T-helper 17 cell (primary cell): ENCODE results near the gene HSPB7. TPM values are rescaled to one million over a fixed set of nuclear protein-coding genes. Genes with fewer than 3 reads are reported as not detected.
"Not testable (repeated sequence)": the region's sequence is repeated elsewhere in the genome, so short reads cannot be mapped to it uniquely, and the experiment has no call there.

ENCODE experiments used
- ATAC-seq: fragments of 150-1000 bp; cut with Tn5 transposase; 2 replicates; pipeline ENCODE4 v1.10.0; 2021; ENCODE audit warnings: mild to moderate bottlenecking, moderate library complexity
- DNase-seq, 3 donors: peaks; one replicate each; pipeline versions ENCODE4 v3.0.0 to v3.0.0-alpha.2; 2020 to 2021
- H3K9me3 ChIP-seq: one replicate; pipeline ENCODE4 v1.7.0; 2013; ENCODE audit warnings: low read length, mild to moderate bottlenecking; ENCODE audit not compliant: control insufficient read depth, poor library complexity, severe bottlenecking
- H3K27ac Mint-ChIP-seq: one replicate; pipeline ENCODE4 v1.8.0; 2022; ENCODE audit warnings: mild to moderate bottlenecking, moderate library complexity, mixed read lengths
- H3K27me3 Mint-ChIP-seq: one replicate; pipeline ENCODE4 v1.8.0; 2022; ENCODE audit warnings: mixed read lengths
- H3K36me3 Mint-ChIP-seq: one replicate; pipeline ENCODE4 v1.8.0; 2022; ENCODE audit warnings: low read depth, mixed read lengths
- H3K4me1 Mint-ChIP-seq: one replicate; pipeline ENCODE4 v1.8.0; 2022; ENCODE audit warnings: mild to moderate bottlenecking, mixed read lengths
- H3K4me3 Mint-ChIP-seq: one replicate; pipeline ENCODE4 v1.8.0; 2022; ENCODE audit warnings: mild to moderate bottlenecking, moderate library complexity, mixed read lengths
- total RNA-seq, 4 donors: library from RNA in 2 of 4; stranded (reverse) in 2 of 4; gene quantifications; one replicate each; pipeline ENCODE4 v1.2.3 and lab custom pipeline; 2022 to 2026

Gene HSPB7
- total RNA-seq, 2 donors from 2014 or later: not detected

DNA sequence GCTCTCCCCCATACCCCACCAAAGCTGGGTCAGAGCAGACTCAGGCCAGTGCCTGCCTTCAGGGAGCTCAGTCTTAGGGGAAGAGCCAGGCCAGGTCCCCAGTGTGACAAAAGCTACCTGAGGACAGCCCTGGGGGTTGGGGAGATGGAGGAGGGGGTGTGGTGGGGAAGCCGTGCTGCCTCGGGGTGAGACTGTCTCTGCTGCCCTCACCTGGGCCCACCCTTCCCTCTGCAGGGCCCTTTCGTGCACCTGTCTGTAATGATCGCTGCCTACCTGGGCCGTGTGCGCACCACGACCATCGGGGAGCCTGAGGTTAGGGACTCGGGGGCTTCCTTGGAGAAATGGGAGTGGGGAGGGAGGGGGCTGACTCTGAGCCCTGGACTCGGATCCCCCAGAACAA lies 8.5 kb upstream of the HSPB7 start:
- H3K9me3 ChIP-seq, H3K36me3 Mint-ChIP-seq, H3K27ac Mint-ChIP-seq, DNase-seq, H3K4me1 Mint-ChIP-seq, H3K4me3 Mint-ChIP-seq: not testable (repeated sequence)
- peak; percentile 7 for ATAC-seq
- H3K27me3 Mint-ChIP-seq: peaks cover 47% of the 10 kb centered on the region

DNA sequence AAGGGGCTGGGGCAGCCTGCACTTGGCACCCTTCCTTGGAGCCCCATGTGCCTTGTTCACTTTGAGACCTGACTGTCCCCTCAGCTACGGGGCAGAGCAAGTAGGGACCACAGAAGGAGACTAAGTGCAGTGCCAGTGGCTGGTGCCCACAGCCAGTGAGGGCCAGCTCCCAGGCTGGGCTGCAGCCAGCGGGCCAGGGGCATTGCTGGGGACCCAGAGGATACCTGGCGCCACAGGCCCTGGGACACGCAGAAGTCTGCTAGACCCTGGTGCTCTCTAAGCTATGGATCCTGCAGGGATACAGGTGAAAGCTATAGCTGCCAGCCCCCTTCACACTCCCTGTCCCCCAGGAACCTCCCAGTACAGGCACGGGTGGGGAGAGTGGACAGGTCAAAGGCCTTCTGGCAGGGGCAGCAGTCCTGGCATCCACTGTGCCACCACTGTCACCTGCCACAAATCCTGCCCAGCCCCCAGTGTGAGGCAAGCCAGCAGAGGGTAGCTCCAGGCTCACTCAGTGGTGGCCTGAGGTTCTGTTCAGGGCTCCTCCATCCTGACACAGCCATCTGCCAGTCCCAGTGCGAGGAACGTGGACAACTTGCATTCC lies 5.3 kb upstream of the HSPB7 start:
- Mint-ChIP-seq H3K36me3 (no peaks in the 10 kb centered on the region), H3K27ac (no peak overlapping the region), H3K4me3 (no peak overlapping the region), H3K4me1 (peaks cover 5% of the 10 kb centered on the region), H3K27me3 (peaks cover 30% of the 10 kb centered on the region)
- ATAC-seq: no peak
- no peaks in the 10 kb centered on the region for H3K9me3 ChIP-seq
- no peak for DNase-seq

DNA sequence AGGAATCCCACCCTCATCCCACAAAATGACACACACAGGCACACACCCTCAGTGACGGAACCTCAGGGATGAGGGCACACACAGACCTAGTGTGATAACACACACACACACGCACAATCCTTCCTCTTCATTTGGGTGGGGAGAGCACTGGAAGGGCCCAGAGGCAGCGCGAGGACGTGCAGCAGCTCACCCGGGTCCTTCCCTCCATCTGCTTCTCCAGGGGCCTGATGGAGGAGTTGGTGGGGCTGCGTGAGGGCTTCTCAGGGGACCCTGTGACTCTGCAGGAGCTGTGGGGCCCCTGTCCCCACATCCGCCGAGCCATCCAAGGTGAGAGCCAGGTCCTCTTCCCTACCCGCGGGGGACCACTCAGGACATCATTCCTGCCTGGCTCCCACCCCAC lies 4.5 kb upstream of the HSPB7 start:
- Mint-ChIP-seq H3K4me1 (peaks cover 5% of the 10 kb centered on the region), H3K27ac (no peak overlapping the region), H3K36me3 (no peaks in the 10 kb centered on the region)

DNA sequence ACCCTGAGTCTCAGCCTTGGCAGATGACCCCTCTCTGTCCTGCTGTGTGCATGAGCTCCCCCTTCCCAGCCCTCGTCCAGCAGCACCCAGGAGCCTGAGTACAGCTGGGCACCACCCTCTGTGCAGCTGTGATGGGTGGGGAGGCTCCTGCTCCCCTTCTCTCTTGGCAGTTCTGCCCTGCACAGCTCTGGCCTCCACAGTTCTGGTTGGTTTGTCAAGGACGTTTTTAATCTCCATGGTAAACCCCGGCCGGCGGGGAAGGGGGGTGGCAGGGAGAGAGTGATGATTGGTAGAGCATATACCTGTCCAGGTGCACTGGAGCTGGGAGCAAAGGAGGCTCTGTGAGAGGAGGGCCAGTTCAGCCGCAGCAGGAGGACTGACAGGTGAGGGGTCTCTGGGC lies 3.8 kb upstream of the HSPB7 start, which contains the start of gene CLCNKA:
Gene CLCNKA, plus strand, starts transcription at position 356 of the 400 bp plus-strand sequence. CDS start 584 bp downstream, outside the sequence.
- H3K27ac Mint-ChIP-seq: no peak within 1 kb of the TSS
- peaks cover 3% of the 10 kb centered on the region for H3K4me1 Mint-ChIP-seq
- H3K36me3 Mint-ChIP-seq: no peaks in the 10 kb centered on the region
- H3K4me3 Mint-ChIP-seq: peak within 1 kb of the TSS; percentile 36
- DNase-seq: no peak
- peaks cover 25% of the 10 kb centered on the region for H3K27me3 Mint-ChIP-seq
- no peaks in the 10 kb centered on the region for H3K9me3 ChIP-seq
- ATAC-seq: no peak

More for the DNA sequence above, 4.5 kb upstream of the HSPB7 start:
- H3K4me3 Mint-ChIP-seq: no peak overlapping the region
- no peak for ATAC-seq
- no peaks in the 10 kb centered on the region for H3K9me3 ChIP-seq
- peaks cover 25% of the 10 kb centered on the region for H3K27me3 Mint-ChIP-seq
- DNase-seq: no peak

DNA sequence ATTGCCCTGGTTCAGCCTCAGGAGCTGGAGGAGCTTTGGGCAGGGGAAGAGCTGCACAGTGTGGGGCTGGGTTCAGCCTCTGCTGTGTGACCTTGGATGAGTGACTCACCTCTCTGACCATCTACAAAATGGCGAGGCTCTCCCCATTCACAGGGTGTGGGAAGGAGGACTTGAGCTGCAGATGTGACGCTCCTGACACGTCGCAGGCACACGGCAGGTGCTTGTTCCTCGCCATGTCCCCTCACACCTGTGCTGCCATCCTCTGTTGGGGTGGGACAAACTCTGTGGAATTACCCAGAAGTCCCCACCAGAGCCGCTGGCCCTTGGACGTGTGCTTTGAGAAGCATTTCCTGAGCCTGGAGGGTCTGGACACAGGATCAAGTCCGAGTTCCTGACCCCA lies 3.0 kb upstream of the HSPB7 start:
- H3K27ac Mint-ChIP-seq, DNase-seq, ATAC-seq: not testable (repeated sequence)

DNA sequence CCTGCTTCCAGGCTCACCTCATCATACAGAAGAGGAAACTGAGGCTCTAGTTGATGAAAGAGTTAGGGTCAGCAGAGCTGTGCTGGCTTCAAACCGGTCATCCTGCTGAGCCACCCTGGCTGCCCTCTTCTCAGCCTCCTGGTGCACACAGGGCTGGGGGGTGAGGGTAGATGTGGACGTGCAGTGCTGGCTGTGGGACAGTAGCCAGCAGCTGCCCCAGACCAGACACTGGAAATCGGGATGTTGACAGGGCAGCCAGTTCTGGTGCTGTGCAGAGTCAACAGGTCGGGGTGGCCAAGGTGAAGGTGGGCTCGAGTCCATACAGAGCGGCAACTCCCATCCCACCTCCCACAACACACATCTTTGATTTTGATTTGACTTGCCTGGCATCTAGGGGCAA lies 2.5 kb upstream of the HSPB7 start:
- Mint-ChIP-seq H3K4me1 (peaks cover 3% of the 10 kb centered on the region), H3K27ac (no peak overlapping the region)
- no peak for DNase-seq

More for the DNA sequence above, 3.0 kb upstream of the HSPB7 start:
- H3K4me1 Mint-ChIP-seq, H3K9me3 ChIP-seq, H3K36me3 Mint-ChIP-seq, H3K4me3 Mint-ChIP-seq: not testable (repeated sequence)
- H3K27me3 Mint-ChIP-seq: peaks cover 26% of the 10 kb centered on the region

DNA sequence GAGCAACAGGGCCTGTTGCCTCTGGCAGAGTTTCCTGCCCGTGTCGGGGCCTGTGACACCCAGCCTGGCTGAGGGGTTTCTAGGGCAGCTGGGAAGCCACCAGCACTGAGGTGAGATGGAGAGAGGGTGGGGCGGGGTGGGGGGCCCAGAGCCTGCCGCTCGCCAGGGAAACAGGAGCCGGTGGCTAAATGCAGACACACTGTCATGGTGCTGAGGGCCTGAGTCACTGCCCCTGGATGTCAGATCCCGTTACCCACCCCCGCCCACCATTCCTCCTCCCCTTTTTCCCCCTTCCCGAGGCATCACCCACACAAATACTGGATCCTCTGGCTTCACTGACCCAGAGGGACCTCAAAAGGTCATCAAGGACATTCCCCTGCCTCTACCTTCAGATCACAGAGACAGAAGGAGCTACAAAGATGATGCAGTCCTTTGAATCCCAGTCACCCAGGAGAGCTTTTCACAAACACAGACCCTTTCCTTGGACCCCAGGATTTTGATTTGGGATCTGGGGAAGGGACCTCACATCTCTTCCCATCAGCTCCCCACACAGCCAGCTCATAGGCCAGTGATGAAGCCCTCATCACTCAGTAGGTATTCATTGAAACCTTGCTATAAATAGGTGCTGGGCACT lies 1.9 kb upstream of the HSPB7 start:
- Mint-ChIP-seq H3K4me1 (peaks cover 3% of the 10 kb centered on the region), H3K27ac (no peak overlapping the region), H3K36me3 (no peaks in the 10 kb centered on the region), H3K27me3 (peaks cover 35% of the 10 kb centered on the region), H3K4me3 (no peak overlapping the region)
- DNase-seq: no peak
- H3K9me3 ChIP-seq: no peaks in the 10 kb centered on the region
- no peak for ATAC-seq

More for the DNA sequence above, 2.5 kb upstream of the HSPB7 start:
- no peaks in the 10 kb centered on the region for H3K36me3 Mint-ChIP-seq
- no peaks in the 10 kb centered on the region for H3K9me3 ChIP-seq
- H3K27me3 Mint-ChIP-seq: peaks cover 32% of the 10 kb centered on the region
- no peak overlapping the region for H3K4me3 Mint-ChIP-seq
- ATAC-seq: no peak

DNA sequence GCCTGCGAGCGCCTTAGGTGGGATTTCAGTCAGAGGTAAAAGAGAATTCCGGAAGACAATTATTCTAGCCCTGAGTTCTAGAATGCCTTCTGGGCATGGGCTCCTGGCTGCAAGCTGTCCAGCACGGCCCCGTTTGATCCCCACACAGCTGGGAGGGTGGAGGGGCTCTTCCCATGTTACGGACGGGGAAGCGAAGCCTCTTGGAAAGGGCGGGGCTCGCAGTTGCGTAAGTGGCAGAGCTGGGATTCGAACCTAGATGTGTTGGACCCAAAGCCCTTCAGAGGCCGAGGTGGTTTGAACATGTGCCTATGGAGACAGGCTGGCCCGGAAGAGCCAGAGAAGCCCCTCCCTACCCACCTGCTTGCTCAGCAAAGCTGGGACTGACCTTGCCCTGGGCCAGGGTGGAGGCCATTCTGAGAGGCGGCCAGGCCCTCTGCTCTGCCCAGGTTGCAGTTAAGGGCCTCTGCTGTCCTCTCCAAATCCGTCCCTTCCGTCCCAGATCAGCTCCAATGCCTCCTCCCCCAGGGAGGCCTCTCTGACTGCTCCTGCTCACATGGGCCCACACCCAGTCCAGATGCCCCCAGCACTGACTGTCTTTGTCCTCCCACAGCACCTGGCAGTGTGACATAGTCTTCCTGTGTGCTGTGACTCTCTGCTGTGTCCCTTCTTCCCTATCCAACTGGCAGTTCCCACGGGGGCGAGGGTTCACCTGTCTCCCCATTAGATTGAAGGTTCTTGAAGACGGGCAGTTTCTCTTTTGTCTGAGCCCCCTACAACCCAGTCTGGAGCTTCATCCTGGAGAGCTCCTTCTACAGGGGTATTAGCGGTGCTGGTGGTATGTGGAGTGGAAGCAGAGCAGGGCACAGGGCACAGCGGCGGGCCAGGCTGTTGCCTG lies 1.2 kb upstream of the HSPB7 start:
- no peak overlapping the region for H3K4me3 Mint-ChIP-seq
- peaks cover 3% of the 10 kb centered on the region for H3K4me1 Mint-ChIP-seq
- DNase-seq: no peak
- no peak for ATAC-seq
- H3K27me3 Mint-ChIP-seq: peaks cover 35% of the 10 kb centered on the region
- no peak overlapping the region for H3K27ac Mint-ChIP-seq
- H3K36me3 Mint-ChIP-seq: no peaks in the 10 kb centered on the region
- no peaks in the 10 kb centered on the region for H3K9me3 ChIP-seq

DNA sequence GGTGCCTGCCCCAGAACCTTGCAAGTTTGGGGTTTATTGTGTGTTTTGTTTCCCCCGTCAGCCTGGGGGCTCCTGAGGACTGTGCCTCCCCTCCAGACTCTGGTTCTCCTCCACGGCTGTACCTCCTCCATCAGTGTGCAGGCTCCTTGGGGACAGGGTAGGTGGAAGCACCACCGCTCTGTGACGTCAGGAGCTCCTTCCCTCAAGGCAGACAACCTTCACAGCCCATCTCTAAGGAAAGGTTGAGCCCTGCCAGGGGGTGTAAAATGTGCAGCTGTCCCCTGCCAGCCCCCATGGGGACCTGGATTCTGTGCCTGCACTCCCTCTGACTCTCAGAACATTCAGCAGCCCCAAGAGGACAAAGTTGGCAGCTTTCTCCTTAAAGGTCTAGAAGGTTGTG lies 465 bp upstream of the HSPB7 start:
- DNase-seq (no peak), ATAC-seq (no peak)
- Mint-ChIP-seq H3K4me1 (peaks cover 3% of the 10 kb centered on the region), H3K36me3 (no peaks in the 10 kb centered on the region), H3K27ac (no peak overlapping the region), H3K4me3 (no peak overlapping the region), H3K27me3 (peaks cover 38% of the 10 kb centered on the region)
- no peaks in the 10 kb centered on the region for H3K9me3 ChIP-seq

DNA sequence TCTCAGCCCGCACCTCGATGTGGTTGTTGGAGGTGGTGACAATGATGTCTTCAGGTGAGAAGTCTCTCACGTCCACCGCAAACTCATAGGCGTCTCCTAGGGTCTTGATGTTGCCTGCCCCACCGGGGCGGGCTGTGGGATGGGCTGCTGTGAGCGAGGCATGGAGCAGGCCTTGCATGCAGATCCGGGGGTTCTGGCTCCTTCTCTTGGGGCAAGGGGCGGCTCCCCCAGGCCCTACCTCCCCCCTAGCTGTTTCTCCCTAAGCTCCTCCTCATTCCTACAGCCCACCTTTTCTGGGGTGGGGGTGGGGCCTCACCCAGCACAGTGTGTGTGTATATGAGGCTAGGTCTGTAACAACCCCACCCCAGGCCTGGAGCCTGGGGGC lies 775 bp downstream of the HSPB7 start:
- H3K9me3 ChIP-seq: no peaks in the 10 kb centered on the region
- DNase-seq (no peak), ATAC-seq (no peak)
- Mint-ChIP-seq H3K36me3 (no peaks in the 10 kb centered on the region), H3K27ac (no peak overlapping the region), H3K4me3 (no peak overlapping the region), H3K4me1 (peaks cover 3% of the 10 kb centered on the region), H3K27me3 (peaks cover 41% of the 10 kb centered on the region)

DNA sequence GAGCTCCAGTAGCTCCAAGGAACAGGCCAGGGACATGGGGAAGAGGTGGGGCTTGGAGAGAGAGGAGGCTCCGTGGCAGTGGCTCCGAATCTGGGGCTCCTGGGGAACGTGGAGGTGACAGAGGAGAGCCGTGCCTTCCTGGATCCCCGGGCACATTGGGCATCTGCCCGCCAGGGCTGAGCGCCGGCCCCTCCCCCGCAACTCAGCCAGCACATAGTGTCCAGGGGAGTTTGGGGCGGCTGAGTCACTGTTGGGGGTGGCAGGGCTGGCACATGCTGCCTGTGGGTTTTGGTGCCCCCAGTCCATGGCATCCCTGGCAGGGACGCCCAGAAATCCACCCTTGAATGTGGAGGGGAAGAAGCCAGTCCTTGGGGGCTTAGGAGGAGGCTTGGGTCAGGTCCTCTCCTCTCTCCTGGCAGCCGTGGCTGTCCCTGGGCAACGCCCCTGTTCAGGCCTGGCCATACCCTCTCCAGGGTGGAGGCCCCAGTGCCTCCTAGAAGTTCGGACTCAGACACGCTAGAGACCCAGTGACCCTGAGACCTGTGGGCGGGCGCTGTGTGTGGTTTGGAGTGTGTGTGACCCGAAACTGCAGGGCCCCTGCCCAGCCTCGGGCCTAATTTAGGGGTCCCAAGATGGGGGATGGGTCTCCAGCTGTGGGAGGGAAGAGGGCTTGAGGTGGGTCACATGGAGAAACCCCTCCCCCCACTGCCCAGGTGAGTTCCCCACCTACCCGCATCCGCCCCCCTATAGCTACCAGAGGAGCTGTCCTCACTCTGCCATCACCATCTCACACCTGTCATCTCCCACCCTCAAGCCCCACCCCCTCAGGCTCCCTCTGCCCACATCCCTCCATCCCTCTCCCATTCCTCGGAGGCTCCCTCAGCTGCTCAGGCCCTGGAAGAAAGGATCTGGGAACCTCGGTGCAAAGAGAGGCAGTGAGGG lies 1.6 kb downstream of the HSPB7 start:
- no peak for DNase-seq
- H3K36me3 Mint-ChIP-seq: no peaks in the 10 kb centered on the region
- H3K4me3 Mint-ChIP-seq: no peak overlapping the region
- no peak for ATAC-seq
- H3K4me1 Mint-ChIP-seq: peaks cover 3% of the 10 kb centered on the region
- H3K27me3 Mint-ChIP-seq: peaks cover 39% of the 10 kb centered on the region
- no peak overlapping the region for H3K27ac Mint-ChIP-seq
- no peaks in the 10 kb centered on the region for H3K9me3 ChIP-seq

DNA sequence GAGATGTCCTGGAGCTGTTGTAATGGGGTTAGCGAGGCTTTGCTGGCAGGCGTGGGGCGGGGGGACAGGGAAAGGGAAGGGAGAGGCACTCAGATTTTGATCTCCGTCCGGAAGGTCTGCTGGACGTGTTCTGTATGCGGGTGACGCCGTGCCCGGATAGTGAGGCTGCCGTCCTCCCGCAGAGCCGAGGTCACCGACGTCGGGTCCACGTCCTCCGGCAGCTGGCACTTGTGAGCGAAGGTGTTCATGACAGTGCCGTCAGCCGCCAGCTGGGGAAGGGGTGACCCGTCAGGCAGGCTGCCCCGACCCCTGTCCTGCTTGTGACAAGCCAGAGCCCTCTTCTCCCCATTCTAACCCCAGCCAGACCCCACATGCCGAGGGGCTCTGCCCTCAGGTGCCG lies 2.4 kb downstream of the HSPB7 start:
- Mint-ChIP-seq H3K27ac (no peak overlapping the region), H3K4me3 (no peak overlapping the region), H3K36me3 (no peaks in the 10 kb centered on the region), H3K4me1 (peaks cover 3% of the 10 kb centered on the region), H3K27me3 (peaks cover 46% of the 10 kb centered on the region)
- no peaks in the 10 kb centered on the region for H3K9me3 ChIP-seq
- DNase-seq: no peak
- no peak for ATAC-seq
